Fibroblast of lung (primary cell): ENCODE measurements around the gene IGDCC3. TPM values are rescaled to one million over a fixed set of nuclear protein-coding genes. Genes with fewer than 3 reads are reported as not detected.

Source experiments
- DNase-seq, 2 donors: peaks; one replicate each; pipeline versions ENCODE4 v3.0.0 to v3.0.0-alpha.2; 2010; ENCODE audit warnings: low read depth in 2 of 2
- H2AFZ ChIP-seq: 2 replicates; pipeline ENCODE4 v1.5.1; 2012; ENCODE audit warnings: low read length, control low read depth, inconsistent platforms
- H3K27ac ChIP-seq: 2 replicates; pipeline ENCODE4 v1.5.1; 2011; ENCODE audit warnings: low read length, control low read depth; ENCODE audit not compliant: insufficient read depth
- H3K27me3 ChIP-seq: 2 replicates; pipeline ENCODE4 v1.5.1; 2011; ENCODE audit warnings: mild to moderate bottlenecking, low read length; ENCODE audit not compliant: control insufficient read depth, insufficient read depth
- H3K36me3 ChIP-seq: 2 replicates; pipeline ENCODE4 v1.5.1; 2011; ENCODE audit warnings: low read length; ENCODE audit not compliant: control insufficient read depth, insufficient read depth
- H3K4me1 ChIP-seq: 2 replicates; pipeline ENCODE4 v1.5.1; 2011; ENCODE audit warnings: low read length; ENCODE audit not compliant: control insufficient read depth, insufficient read depth; ENCODE audit errors: extremely low read depth
- H3K4me2 ChIP-seq: 2 replicates; pipeline ENCODE4 v1.5.1; 2011; ENCODE audit warnings: low read length, control low read depth; ENCODE audit not compliant: insufficient read depth; ENCODE audit errors: extremely low read depth
- H3K4me3 ChIP-seq, 4 experiments: fragments of 200-600 bp in 1 of 4; sonication (generic) in 1 of 4; replicated peaks in 1 of 4; 2 replicates each; pipeline ENCODE4 v1.5.1; 2011 to 2016; ENCODE audit warnings: low read length in 4 of 4, low read depth in 3 of 4, mild to moderate bottlenecking in 3 of 4, control low read depth in 2 of 4, inconsistent platforms in 1 of 4, mixed read lengths in 1 of 4; ENCODE audit not compliant: insufficient read depth in 1 of 4; ENCODE audit errors: control extremely low read depth in 1 of 4
- H3K79me2 ChIP-seq: 2 replicates; pipeline ENCODE4 v1.5.1; 2012; ENCODE audit warnings: mild to moderate bottlenecking, low read length, inconsistent platforms; ENCODE audit not compliant: control insufficient read depth, insufficient read depth
- H3K9ac ChIP-seq: 2 replicates; pipeline ENCODE4 v1.5.1; 2011; ENCODE audit warnings: mild to moderate bottlenecking, low read length, control low read depth; ENCODE audit not compliant: insufficient read depth
- H3K9me3 ChIP-seq: 2 replicates; pipeline ENCODE4 v1.5.1; 2012; ENCODE audit warnings: low read depth, low read length; ENCODE audit not compliant: control insufficient read depth, insufficient read depth
- H4K20me1 ChIP-seq: 2 replicates; pipeline ENCODE4 v1.5.1; 2011; ENCODE audit warnings: low read length; ENCODE audit not compliant: control insufficient read depth, insufficient read depth; ENCODE audit errors: extremely low read depth
- CTCF ChIP-seq, 2 donors: IDR thresholded peaks in 1 of 2; conservative IDR thresholded peaks in 1 of 2; 1 replicate in 1 of 2; 2 replicates in 1 of 2; pipeline ENCODE4 v1.5.1; 2011 to 2012; ENCODE audit warnings: low read length in 2 of 2, control low read depth in 1 of 2, inconsistent platforms in 1 of 2, low read depth in 1 of 2, mild to moderate bottlenecking in 1 of 2
- EZH2 ChIP-seq: IDR thresholded peaks from 2 replicates; pipeline ENCODE4 v1.5.1; 2012; ENCODE audit warnings: low read length, control low read depth, mild to moderate bottlenecking; ENCODE audit errors: missing control alignments
- polyA plus RNA-seq, 2 donors: library from polyadenylated mRNA; depleted of rRNA in 1 of 2; stranded (reverse) in 1 of 2; unstranded in 1 of 2; fragments of >200 nt; gene quantifications; 2 replicates each; pipeline ENCODE4 v1.2.1, GENCODE V29; 2011 to 2012; ENCODE audit warnings: missing spikeins in 1 of 2
- total RNA-seq: library from RNA; depleted of rRNA; stranded (reverse); fragments of >200 nt; gene quantifications from 2 replicates; pipeline ENCODE4 v1.2.1, GENCODE V29; 2014

Gene IGDCC3
- total and polyA plus RNA-seq, 2 donors (not counting 1 experiment from before 2014, with no cell fraction given): 0.15 TPM; not detected in 1

GRCh38 chr15:65396965-65397317, 19.1 kb upstream of the IGDCC3 start:
- no peaks in the 10 kb centered on the region for H3K36me3 ChIP-seq
- no peak overlapping the region for H3K9ac ChIP-seq
- H3K79me2 ChIP-seq: no peaks in the 10 kb centered on the region
- no peak for TF ChIP-seq CTCF (conservative IDR thresholded peaks at IDR 0.05 in 1 of 2, IDR thresholded peaks at IDR 0.05 in 1 of 2; ENCODE audit: low read depth in 1 of 2, low read length in 2 of 2)
- no peak for TF ChIP-seq EZH2
- no peaks in the 10 kb centered on the region for H3K9me3 ChIP-seq
- H4K20me1 ChIP-seq: no peaks in the 10 kb centered on the region
- no peak overlapping the region for H3K4me3 ChIP-seq
- no peak overlapping the region for H2AFZ ChIP-seq
- peaks cover 3% of the 10 kb centered on the region for H3K4me1 ChIP-seq
- H3K4me2 ChIP-seq: no peak overlapping the region
- H3K27me3 ChIP-seq: peaks cover 17% of the 10 kb centered on the region
- H3K27ac ChIP-seq: no peak overlapping the region
- DNase-seq: no peak

- H2AFZ ChIP-seq: no peak overlapping the region
- DNase-seq: no peak
These were observed 18.6 kb upstream of the IGDCC3 start for GRCh38 chr15:65396283-65396964.

GRCh38 chr15:65395567-65396202, 17.9 kb upstream of the IGDCC3 start:
- no peak overlapping the region for H3K4me2 ChIP-seq
- no peak overlapping the region for H3K9ac ChIP-seq
- H3K36me3 ChIP-seq: no peaks in the 10 kb centered on the region
- no peaks in the 10 kb centered on the region for H3K79me2 ChIP-seq
- H2AFZ ChIP-seq: no peak overlapping the region
- H3K9me3 ChIP-seq: no peaks in the 10 kb centered on the region
- no peak overlapping the region for H3K4me3 ChIP-seq
- no peak for DNase-seq
- peaks cover 20% of the 10 kb centered on the region for H3K27me3 ChIP-seq
- H3K27ac ChIP-seq: no peak overlapping the region
- H3K4me1 ChIP-seq: no peaks in the 10 kb centered on the region
- no peaks in the 10 kb centered on the region for H4K20me1 ChIP-seq
- TF ChIP-seq CTCF (conservative IDR thresholded peaks at IDR 0.05 in 1 of 2, IDR thresholded peaks at IDR 0.05 in 1 of 2; ENCODE audit: low read depth in 1 of 2, low read length in 2 of 2) (no peak), EZH2 (peak; percentile 52)

More at GRCh38 chr15:65396283-65396964, 18.6 kb upstream of the IGDCC3 start:
- Histone ChIP-seq H3K9ac (no peak overlapping the region), H3K4me3 (no peak overlapping the region), H3K27ac (no peak overlapping the region), H3K9me3 (no peaks in the 10 kb centered on the region), H3K4me1 (peaks cover 3% of the 10 kb centered on the region), H3K27me3 (peaks cover 20% of the 10 kb centered on the region), H3K4me2 (no peak overlapping the region), H3K36me3 (no peaks in the 10 kb centered on the region), H3K79me2 (no peaks in the 10 kb centered on the region), H4K20me1 (no peaks in the 10 kb centered on the region)
- no peak for TF ChIP-seq EZH2
- TF ChIP-seq CTCF (conservative IDR thresholded peaks at IDR 0.05 in 1 of 2, IDR thresholded peaks at IDR 0.05 in 1 of 2; ENCODE audit: low read depth in 1 of 2, low read length in 2 of 2): no peak
